Measurements from ENCODE around the gene DEPP1.

DEPP1 gene

GRCh38 chr10:44933451-44934321, 44.9 kb downstream of the DEPP1 start:
- no peak for DNase-seq (ENCODE audit: low spot score)

- DNase-seq (ENCODE audit: low spot score), result peak; percentile 82
These were observed 45.8 kb downstream of the DEPP1 start for GRCh38 chr10:44932517-44933450.

GRCh38 chr10:44931621-44932516, 46.7 kb downstream of the DEPP1 start:
- no peak for DNase-seq (ENCODE audit: low spot score)

GRCh38 chr10:44930904-44931620, 47.5 kb downstream of the DEPP1 start:
- no peak for DNase-seq (ENCODE audit: low spot score)

GRCh38 chr10:44929356-44930255, 49.0 kb downstream of the DEPP1 start:
- no peak for DNase-seq (ENCODE audit: low spot score)

- no peak for DNase-seq (ENCODE audit: low spot score)
These were observed 50.1 kb downstream of the DEPP1 start for GRCh38 chr10:44928462-44928861.

- no peak for DNase-seq (ENCODE audit: low spot score)
These were observed 51.3 kb downstream of the DEPP1 start for GRCh38 chr10:44927352-44927751.

- no peak for DNase-seq (ENCODE audit: low spot score)
These were observed 51.8 kb downstream of the DEPP1 start for GRCh38 chr10:44926751-44927351.
